ENCODE data around the gene PRM3. TPM values are rescaled to one million over a fixed set of nuclear protein-coding genes. Genes with fewer than 3 reads are reported as not detected.

Gene PRM3
- total and polyA plus RNA-seq, 4 donors: not detected

GRCh38 chr16:11258553-11259492, 14.6 kb downstream of the PRM3 start:
- peak overlapping the region in 1 of 2 donors; percentile 42 for H3K9ac ChIP-seq (ENCODE audit: low read depth in 1 of 2, low read length in 2 of 2)
- 22% methylated on average over 15 of the region's 15 CpGs for WGBS
- no peaks in the 10 kb centered on the region for H3K27me3 ChIP-seq (ENCODE audit: control insufficient read depth in 4 of 4, insufficient read depth in 4 of 4, low read length in 3 of 4)
- H3K4me3 ChIP-seq (ENCODE audit: low read depth in 1 of 3, low read length in 3 of 3): peak overlapping the region; percentile 35 to 55 (median 51)
- no peak for DNase-seq (ENCODE audit: low spot score)
- TF ChIP-seq FOXA2 (IDR thresholded peaks at IDR 0.05): peak; percentile 63
- peak; percentile 58 for TF ChIP-seq FOXA1 (IDR thresholded peaks at IDR 0.05)
- TF ChIP-seq HNF4A (conservative IDR thresholded peaks at IDR 0.05): peak; percentile 93 to 94
- TF ChIP-seq ATF3 (IDR thresholded peaks at IDR 0.05): no peak
- TF ChIP-seq EGR1 (IDR thresholded peaks at IDR 0.05; ENCODE audit: low read depth in 2 of 2): no peak
- TF ChIP-seq YY1 (IDR thresholded peaks at IDR 0.05): peak; percentile 86
- TF ChIP-seq MAX (IDR thresholded peaks at IDR 0.05): peak; percentile 75
- TF ChIP-seq NR2F2 (IDR thresholded peaks at IDR 0.05): peak; percentile 87
- TF ChIP-seq REST (IDR thresholded peaks at IDR 0.05): peak; percentile 36
- TF ChIP-seq RXRA (IDR thresholded peaks at IDR 0.05): peak; percentile 97 to 98
- peak; percentile 48 to 59 for TF ChIP-seq JUND (IDR thresholded peaks at IDR 0.05)
- TF ChIP-seq RAD21 (IDR thresholded peaks at IDR 0.05): peak; percentile 45 to 57
- no peak for TF ChIP-seq GABPA (IDR thresholded peaks at IDR 0.05 in 1 of 2, conservative IDR thresholded peaks at IDR 0.05 in 1 of 2)
- no peak for TF ChIP-seq TAF1 (conservative IDR thresholded peaks at IDR 0.05)
- TF ChIP-seq SP1 (IDR thresholded peaks at IDR 0.05): peak; percentile 93
- TF ChIP-seq ZBTB33 (IDR thresholded peaks at IDR 0.05): peak; percentile 75
- no peak for TF ChIP-seq HNF4G (IDR thresholded peaks at IDR 0.05)
- peaks cover 10 to 43% (median 28%) of the 10 kb centered on the region in 4 donors for H3K4me1 ChIP-seq (ENCODE audit: control insufficient read depth in 4 of 4, insufficient read depth in 4 of 4, low read length in 3 of 4)
- H3K36me3 ChIP-seq (ENCODE audit: control insufficient read depth in 4 of 4, insufficient read depth in 3 of 4, low read depth in 1 of 4, low read length in 3 of 4): no peaks in the 10 kb centered on the region
- H3K9me3 ChIP-seq (ENCODE audit: control insufficient read depth in 4 of 4, low read length in 3 of 4): no peaks in the 10 kb centered on the region
- peak overlapping the region; percentile 63 to 85 for H3K27ac ChIP-seq (ENCODE audit: low read depth in 1 of 2, low read length in 2 of 2)
